HG02852 (cell line): ENCODE measurements around the gene PDAP1.
"Not testable (repeated sequence)": the region's sequence is repeated elsewhere in the genome, so short reads cannot be mapped to it uniquely, and the experiment has no call there.

Experiments
- ATAC-seq: cut with Tn5 transposase; IDR thresholded peaks from one replicate; pipeline ENCODE4 v1.9.1; 2021; ENCODE audit warnings: mild to moderate bottlenecking, moderate library complexity; ENCODE audit not compliant: unreplicated experiment

The PDAP1 gene

GRCh38 chr7:99428972-99429566 lies 20.7 kb upstream of the PDAP1 start:
- ATAC-seq, result no peak

GRCh38 chr7:99424932-99425730 lies 16.7 kb upstream of the PDAP1 start:
- no peak for ATAC-seq

GRCh38 chr7:99422625-99423024 lies 14.2 kb upstream of the PDAP1 start:
- no peak for ATAC-seq

GRCh38 chr7:99422186-99422585 lies 13.8 kb upstream of the PDAP1 start:
- no peak for ATAC-seq

GRCh38 chr7:99420986-99421385 lies 12.6 kb upstream of the PDAP1 start:
- no peak for ATAC-seq

- no peak for ATAC-seq
Measured at GRCh38 chr7:99420213-99420612, 11.8 kb upstream of the PDAP1 start.

GRCh38 chr7:99419323-99420021 lies 11.1 kb upstream of the PDAP1 start:
- no peak for ATAC-seq

GRCh38 chr7:99418260-99418659 lies 9.9 kb upstream of the PDAP1 start:
- ATAC-seq, result no peak

GRCh38 chr7:99415513-99416127 lies 7.2 kb upstream of the PDAP1 start:
- not testable (repeated sequence) for ATAC-seq

GRCh38 chr7:99410635-99411034 lies 2.2 kb upstream of the PDAP1 start:
- ATAC-seq, result no peak

GRCh38 chr7:99409806-99410205 lies 1.4 kb upstream of the PDAP1 start:
- ATAC-seq, result no peak

- ATAC-seq, result peak; percentile 2
Measured at GRCh38 chr7:99409192-99409572, 785 bp upstream of the PDAP1 start.

GRCh38 chr7:99407872-99408378 lies 472 bp downstream of the PDAP1 start:
- ATAC-seq, result no peak

GRCh38 chr7:99406557-99406956 lies 1.8 kb downstream of the PDAP1 start:
- ATAC-seq, result no peak

- no peak for ATAC-seq
Measured at GRCh38 chr7:99404977-99405320, 3.4 kb downstream of the PDAP1 start.

GRCh38 chr7:99404235-99404976 lies 4.0 kb downstream of the PDAP1 start:
- ATAC-seq, result no peak

GRCh38 chr7:99403764-99404163 lies 4.6 kb downstream of the PDAP1 start:
- no peak for ATAC-seq

- ATAC-seq, result no peak
Measured at GRCh38 chr7:99402854-99403253, 5.5 kb downstream of the PDAP1 start.

- no peak for ATAC-seq
Measured at GRCh38 chr7:99399597-99399996, 8.8 kb downstream of the PDAP1 start.

- no peak for ATAC-seq
Measured at GRCh38 chr7:99398891-99399445, 9.4 kb downstream of the PDAP1 start.
